ENCODE data around the gene RPS18.
"Not testable (repeated sequence)": the region's sequence is repeated elsewhere in the genome, so short reads cannot be mapped to it uniquely, and the experiment has no call there.

Gene RPS18

DNA sequence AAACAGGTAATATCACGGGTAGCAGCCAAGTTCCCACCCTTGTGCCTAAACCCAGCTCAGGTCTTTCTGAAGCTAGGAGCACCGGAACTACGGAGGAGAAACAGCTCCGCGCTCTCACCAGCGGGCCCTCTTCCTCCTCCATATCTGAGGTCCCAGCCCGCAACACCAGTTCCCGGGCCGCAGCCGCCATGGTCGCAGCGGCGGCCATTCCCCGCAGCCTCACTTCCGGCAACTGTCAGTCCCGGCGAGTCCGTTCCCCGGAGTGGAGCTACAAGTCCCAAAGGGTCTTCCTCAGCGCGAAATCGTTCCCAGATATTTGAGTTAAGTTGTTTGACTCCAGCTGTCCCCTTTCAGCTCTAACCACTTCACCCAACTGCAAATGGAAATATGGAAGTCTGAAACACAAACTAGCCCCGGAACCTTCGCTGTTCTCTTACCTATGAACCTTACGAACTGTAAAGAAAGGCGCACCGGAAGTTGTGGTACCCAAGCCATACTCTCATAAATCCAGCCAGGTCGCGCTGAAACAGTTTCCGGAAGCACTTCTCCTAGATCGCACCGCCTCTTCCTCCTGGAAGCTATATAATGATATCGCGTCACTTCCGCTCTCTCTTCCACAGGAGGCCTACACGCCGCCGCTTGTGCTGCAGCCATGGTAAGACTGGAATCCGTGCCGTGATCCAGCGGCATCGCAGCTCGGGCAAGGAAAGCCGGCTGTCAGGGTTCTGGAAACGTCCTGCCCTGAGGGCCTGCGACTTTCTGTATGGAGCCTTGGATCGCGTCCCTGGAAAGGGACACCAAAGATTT, at the start of gene RPS18, which contains the start of gene VPS52:
Gene RPS18, plus strand, starts transcription at position 608 of the 807 bp plus-strand sequence. Its CDS starts 45 bp downstream, at position 653.
Gene VPS52, minus strand, starts transcription at position 409 of the 807 bp plus-strand sequence. Its CDS starts 201 bp downstream, at position 208.
- peak; percentile 99 for DNase-seq (ENCODE audit: low spot score)

DNA sequence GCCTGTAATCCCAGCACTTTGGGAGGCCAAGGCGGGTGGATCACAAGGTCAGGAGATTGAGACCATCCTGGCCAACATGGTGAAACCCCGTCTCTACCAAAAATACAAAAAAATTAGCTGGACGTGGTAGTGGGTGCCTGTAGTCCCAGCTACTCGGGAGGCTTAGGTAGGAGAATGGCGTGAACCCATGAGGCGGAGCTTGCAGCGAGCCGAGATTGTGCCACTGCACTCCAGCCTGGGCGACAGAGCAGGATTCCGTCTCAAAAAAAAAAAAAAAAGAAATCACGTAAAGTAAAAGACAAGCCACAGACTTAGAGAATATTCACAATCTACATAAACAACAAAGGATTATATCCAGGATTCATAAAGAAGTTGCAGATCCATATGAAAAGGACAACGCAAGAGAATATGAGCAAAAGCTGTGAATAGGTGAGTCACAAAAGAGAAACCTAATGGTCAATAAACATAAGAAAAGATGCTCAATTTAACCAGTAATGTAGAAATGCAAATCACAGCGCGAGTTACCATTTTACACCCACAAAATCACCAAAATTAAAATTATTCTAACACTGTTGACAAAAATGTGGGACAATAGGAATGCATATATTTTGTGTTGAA, 45.3 kb upstream of the RPS18 start:
- not testable (repeated sequence) for DNase-seq (ENCODE audit: low spot score)

DNA sequence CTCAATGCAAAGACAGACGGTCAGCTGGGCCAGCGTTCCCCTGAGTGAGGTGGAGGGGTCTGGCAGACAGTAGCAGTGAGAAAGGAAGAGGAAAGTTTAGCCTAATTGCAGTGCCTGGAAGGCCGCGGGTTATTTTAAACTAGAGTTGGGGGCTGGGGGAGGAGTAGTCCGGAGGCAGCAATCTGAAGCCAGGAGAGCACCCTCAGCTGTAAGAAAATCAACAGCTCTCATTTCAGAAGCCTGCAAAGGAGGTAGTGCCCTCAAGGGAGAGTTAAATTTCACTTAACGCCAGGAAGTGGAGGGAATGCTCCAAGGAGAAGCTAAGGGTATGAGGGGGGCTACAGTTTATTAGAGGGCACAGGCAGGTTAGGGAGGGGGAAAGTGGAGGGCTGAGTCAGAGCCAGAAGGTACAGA, 36.6 kb upstream of the RPS18 start:
- DNase-seq (ENCODE audit: low spot score), result no peak

DNA sequence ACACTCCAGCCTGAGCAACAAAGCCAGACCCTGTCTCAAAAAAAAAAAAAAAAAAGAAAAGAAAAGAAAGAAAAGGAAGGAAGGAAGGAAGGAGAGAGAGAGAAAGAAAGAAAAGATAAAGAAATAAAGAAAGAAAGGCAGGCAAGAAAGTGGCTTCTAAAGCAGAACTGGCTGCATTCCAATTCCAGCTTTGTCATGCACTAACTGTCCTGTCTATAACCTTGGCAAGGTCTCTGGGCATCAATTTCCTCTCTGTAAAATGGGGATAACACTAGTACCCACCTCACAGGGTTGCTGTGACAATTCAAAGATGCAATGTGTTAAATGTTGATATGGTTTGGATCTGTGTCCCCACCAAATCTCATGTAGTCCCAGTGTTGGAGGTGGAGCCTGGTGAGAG, 35.5 kb upstream of the RPS18 start:
- no peak for DNase-seq (ENCODE audit: low spot score)

DNA sequence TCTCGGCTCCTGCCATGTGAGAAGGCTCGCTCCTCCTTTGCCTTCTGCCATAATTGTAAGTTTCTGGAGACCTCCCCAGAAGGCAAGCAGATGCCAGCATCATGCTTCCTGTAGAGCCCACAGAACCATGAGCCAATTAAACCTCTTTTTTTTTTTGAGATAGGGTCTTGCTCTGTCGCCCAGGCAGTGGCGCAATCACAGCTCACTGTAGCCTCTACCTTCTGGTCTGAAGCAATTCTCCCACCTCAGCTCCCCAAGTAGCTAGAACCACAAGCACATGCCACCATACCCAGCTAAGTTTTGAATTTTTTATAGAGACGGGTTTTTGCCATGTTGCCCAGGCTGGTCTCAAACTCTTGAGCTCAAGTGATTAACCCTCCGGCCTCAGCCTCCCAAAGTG, 35.0 kb upstream of the RPS18 start:
- no peak for DNase-seq (ENCODE audit: low spot score)

DNA sequence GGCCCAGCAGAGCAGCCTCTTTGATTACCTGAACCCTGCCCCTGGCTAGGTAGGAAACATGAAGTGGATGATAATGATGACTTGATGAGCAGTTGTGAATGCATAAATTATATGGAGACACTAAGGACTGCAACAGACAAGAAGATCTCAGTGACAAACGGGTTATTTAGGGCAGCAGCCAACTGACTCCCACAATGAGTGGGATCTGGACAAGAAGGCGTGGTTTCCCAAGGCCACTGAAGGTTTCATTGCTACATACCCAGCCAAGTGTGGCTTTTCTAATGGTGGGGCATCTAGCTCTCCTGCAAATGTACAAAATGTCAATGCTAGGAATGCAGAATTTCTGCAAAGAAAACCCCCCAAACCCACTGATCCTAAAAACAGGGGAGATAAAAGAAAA, 34.1 kb upstream of the RPS18 start:
- DNase-seq (ENCODE audit: low spot score), result no peak

DNA sequence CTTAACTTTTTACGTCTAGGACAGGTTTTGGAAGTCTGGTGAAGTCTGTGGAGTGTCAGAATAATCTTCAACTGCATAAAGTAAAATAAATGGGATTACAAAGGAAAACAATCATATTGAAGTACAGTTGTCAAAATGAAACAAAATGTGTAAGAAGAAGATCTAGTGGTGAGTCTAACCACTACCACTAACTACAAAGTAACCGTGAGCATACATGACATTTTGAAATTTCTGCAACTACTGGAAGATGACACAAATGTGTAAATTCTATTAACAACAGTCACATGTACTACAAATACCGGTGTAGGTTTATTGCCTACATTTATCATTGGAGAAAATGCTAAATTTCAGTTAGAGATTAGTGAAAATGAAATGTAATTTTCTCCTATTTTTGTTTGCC, 29.9 kb upstream of the RPS18 start:
- DNase-seq (ENCODE audit: low spot score), result no peak

DNA sequence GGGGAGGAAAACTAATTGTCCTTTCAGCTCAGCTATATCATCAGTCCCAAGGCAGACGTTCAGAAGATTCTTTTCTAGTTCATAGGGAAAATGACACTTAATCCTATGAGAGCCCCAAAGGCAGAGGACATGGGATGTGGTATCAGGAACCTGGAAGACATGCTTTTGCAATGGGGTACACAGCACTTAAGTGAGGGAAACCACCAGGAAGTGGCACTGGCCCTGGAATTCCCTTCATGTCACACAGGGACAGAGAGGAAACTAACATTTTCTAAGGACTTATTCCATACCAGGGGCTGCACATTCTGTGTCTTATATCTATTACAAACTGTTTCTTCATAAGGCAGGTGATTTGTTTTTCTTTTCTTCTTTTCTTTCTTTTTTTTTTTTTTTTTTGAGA, 28.4 kb upstream of the RPS18 start:
- DNase-seq (ENCODE audit: low spot score), result no peak

DNA sequence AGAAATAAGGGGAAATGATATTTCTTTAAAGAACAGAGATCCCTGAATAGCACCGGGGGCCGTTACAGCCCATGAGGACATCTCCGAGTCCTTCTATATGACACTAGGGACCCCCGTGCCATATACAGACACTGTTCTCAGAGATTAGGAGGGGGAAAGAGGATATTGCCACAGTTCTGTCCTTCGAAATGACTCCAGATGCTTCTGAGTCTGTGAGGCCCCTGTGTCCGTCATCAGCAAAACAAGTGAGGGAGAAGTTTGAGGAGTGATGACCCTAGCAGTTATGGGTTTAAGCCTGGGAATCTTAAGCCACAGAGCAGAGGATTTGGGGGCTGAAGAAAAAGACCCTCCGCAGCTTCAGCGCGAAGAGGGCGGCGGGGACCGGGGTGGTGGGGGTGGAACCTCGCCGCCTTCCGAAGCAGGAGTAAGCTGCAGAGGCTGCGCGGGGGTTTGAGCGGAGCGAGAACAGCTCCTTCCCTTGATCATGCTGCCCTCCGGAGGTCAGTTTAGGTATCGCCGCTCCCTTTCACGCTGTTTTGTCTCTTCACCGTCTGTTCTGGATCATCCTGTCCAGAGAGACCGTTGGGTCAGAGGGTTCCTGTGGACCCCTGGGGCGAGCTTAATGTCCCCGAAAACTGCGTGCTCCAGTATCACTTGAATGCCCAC, 23.8 kb upstream of the RPS18 start:
- peak; percentile 94 for DNase-seq (ENCODE audit: low spot score)

DNA sequence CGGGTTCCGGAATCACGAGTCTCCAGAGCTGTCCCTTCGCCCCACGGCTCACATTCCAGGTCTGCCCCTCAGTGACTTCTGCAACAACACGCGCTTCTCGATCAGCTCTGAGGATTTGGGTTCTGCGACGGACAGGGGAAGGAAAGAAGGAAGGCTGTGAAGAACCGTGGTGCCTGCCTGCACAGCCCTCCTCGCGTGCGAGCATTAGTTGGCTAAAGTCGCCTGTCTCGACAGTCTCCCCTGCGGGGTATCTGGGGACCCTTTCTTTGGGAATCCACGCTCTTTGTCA, 23.3 kb upstream of the RPS18 start:
- DNase-seq (ENCODE audit: low spot score), result no peak

DNA sequence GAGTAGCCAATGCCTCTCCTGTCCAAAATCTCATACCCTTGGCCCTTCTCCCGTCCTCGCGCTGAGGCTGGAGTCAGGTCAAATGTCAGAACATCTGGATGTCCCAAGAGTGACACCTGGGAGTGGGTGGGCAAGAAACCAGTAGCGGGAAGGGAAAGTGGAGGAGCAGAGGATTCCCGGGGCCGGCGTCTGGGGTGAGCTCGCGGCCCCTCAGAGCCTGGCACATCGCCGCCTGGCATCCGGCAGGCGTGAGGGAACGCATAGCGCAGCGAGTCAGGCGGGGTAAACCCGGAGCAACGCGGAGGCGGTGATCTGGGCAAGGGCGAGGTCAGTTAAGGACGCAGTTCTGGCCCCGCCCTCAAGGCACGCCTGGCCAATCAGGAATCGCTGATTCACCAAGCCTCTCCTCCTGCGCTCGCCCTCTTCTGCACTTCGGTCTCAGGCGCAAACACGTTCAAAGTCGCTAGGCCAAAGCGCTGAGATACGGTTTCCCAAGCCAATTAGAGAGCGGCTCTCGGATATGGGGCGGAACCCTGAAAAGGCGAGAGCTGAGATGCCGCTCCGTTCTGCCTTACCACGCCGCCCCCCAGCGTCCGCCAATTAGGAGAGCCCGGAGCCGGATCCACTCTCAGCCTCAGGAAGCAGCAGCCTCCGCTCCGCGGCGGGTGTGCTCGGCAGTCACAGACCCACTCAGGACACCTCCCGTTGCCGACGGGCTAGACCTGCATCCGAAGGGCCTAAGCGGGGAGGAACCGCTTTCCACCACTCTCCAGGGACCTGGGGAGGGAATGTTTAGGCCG, 22.7 kb upstream of the RPS18 start:
- peak; percentile 100 for DNase-seq (ENCODE audit: low spot score)

DNA sequence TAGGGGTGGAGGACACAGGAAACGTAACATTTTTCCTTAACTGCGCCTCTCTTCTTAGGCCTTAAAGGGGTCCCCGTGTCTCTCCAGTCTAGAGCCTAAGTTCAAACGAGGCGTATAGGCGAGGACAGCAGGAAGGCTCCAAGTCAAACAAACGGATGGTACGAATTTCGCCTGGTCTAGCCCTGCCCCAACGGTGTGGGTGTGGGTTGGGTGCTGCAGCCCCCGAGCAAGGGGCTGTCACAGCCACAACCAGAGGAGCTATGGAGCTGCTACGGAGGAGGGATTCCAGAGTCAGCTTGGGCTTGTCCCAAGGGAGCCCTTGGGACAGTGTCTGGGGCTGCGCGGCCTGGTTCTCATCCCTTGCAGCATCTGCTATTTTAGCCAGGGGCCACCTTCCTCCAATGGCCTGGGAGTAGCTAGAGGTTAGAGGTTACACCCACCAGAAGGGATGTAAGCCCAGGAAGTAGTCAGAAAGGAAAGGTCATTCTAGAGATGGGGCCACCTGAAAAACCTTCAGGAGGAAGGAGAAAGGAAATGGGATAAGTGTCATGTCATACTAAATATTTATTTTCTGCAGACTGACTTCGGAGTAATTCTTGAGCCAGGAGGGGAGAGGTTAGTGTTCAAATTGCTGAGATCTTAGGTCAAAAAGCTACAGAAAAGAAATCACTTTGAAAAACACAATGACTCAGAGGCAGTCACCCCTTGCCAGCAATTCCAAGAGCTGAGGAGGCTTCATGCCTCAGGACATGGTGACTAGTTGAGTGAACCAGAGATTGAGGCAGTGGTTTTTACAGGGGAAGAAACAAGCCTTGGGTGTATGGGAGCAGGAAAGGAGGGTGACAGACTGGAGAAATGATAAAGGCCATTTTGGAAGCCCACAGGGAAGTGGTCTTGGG, 21.9 kb upstream of the RPS18 start:
- DNase-seq (ENCODE audit: low spot score), result peak; percentile 43

DNA sequence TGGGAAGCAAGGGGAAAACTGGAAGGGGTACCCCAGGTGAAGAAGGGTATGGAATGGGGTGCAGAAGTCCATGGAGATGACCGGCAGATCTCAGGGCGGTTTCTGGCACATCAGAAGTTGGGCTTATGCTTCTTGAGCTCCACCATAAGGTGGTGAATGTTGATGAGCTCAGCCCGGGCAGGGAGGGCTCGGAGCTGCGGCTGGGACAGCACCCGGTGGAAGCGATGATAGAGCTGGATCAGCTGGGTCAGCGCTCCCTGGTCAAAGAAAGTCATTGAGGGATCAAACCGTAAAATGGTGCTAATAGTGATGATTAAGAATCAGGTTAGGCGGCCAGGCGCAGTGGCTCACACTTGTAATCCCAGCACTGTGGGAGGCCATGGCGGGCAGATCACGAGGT, 21.1 kb upstream of the RPS18 start:
- DNase-seq (ENCODE audit: low spot score), result no peak

DNA sequence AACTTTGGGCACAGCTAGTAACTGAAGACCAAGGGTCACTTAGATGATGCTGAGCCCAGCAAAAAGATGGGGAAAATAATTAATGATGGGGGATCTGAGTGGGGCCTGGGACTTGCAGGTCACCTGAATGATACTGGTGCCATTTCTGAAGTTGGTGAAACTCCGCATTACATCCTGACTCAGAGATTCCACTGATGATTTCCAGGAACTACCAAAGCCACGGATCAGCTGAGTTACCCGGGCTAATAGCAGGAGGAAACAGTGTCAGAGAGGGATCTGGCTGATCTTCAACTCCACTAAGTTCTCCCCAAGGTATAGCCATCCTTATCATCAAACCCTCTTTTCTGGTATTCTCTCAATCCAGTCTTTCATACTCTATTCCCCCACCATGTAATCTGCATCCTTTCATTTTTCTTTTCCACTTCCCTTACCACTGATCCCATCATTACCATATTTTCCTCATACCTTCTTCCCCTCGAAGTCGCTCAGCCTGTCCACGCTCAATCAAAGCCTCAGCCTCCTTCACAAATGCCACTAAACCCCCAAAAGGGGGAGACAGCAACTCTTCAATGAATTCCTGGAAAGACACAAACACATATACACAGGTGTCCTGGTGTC, 20.4 kb upstream of the RPS18 start:
- DNase-seq (ENCODE audit: low spot score), result no peak

DNA sequence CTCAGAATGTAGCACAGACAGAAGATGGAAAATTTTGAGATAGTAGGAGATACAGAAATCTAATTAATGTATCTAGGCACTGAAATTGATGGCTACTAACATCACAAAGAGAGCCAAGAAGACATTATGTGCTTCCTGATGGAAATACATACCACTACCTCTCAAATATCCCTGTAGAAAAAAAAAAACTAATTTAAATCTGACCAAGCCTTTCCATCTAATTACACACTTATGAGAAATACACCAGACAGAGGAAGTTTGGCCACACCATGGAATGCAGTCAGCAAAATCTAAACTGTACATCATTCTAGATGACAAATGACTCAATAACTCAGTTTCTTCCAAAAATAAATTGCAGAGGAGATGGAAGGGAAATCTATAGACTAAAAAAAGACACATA, 19.1 kb upstream of the RPS18 start:
- DNase-seq (ENCODE audit: low spot score), result no peak

DNA sequence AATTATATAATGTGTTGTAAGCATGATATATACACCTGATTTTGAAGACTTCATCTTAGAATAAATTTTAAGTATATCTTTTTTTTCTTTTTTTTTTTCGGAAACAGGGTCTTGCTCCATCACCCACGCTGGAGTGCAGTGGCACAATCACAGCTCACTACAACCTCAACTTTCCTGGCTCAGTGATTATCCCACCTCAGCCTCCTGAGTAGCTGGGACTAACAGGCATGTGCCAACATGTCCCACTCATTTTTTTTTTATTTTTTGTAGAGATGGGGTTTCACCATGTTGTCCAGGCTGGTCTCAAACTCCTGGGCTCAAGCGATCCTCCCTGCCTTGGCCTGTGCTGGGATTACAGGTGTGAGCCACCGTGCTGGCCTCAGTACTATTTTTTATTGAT, 17.3 kb upstream of the RPS18 start:
- no peak for DNase-seq (ENCODE audit: low spot score)

DNA sequence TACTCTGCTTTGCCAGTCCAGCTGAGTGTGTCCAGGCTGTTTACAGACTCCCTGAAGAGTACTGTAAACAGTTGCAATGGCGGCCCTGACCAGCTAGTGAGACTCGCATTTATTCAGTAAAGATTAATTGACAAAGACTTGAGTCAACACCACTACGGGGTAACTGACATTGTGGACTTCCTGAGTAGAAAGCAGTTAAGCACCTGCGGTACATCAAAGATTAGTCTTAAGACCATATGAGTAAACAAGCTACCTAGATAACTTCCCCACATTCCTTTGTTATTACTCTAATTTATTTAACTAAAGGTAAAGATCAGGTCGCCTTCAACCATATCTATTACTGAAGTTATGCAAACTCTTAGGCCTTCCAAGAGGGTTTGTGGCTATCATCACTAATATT, 12.8 kb upstream of the RPS18 start:
- no peak for DNase-seq (ENCODE audit: low spot score)

DNA sequence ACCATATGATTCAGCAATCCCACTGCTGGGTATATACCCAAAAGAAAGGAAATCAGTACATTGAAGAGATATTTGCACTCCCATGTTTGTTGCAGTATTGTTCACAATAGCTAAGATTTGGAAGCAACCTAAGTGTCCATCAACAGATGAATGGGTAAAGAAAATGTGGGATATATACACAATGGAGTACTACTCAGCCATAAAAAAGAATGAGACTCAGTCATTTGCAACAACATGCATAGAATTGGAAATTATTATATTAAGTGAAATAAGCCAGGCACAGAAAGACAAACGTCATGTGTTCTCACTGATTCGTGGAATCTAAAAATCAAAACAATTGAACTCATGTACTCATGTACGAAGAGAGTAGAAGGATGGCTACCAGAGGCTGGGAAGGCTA, 9.4 kb upstream of the RPS18 start:
- not testable (repeated sequence) for DNase-seq (ENCODE audit: low spot score)

DNA sequence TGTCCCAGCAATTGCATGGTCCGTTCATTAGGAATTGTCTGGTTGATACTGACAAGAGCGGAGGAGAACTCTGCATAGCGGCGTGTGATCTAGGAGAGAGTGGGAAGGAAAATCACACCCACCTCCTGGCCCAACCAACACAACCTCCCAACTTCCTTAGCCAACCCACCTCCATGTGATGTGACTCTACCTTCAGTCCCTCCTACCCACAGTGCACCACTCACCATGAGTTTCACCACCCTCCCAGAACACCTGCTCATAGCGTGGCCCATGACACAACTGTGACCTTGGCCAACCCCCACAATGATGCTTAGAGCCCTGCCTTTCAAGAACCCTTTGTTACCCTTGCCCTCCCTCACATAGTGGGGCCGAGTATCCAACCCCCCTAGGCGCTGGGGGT, 7.9 kb upstream of the RPS18 start:
- no peak for DNase-seq (ENCODE audit: low spot score)

DNA sequence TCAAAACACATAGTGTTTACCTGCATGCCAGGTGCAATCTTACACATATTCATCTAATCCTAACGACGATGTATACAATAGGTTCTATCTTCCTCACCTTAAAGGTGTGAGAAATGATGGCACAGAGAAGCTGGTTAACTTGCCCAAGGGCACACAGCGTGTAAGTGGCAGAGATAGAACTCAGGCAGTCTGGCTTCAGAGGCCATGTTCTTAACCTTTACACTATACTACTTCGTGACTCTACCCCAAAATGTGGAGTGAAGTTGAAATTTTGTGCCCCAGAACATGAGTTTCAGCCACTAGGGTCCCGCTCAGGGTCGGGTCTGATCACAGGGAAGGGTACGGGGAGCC, 783 bp upstream of the RPS18 start:
- DNase-seq (ENCODE audit: low spot score), result no peak

Measured in hematopoietic multipotent progenitor cell treated with erythropoietin and hydrocortisone succinate and interleukin-3 and kit ligand, for 17 days (in vitro differentiated cells).